HG03378 (cell line): ENCODE results near the gene VOPP1.
"Not testable (repeated sequence)": the region's sequence is repeated elsewhere in the genome, so short reads cannot be mapped to it uniquely, and the experiment has no call there.

Source experiments
- ATAC-seq: cut with Tn5 transposase; IDR thresholded peaks from one replicate; pipeline ENCODE4 v1.9.1; 2021; ENCODE audit warnings: mild to moderate bottlenecking, moderate library complexity; ENCODE audit not compliant: unreplicated experiment

VOPP1 gene

GRCh38 chr7:55582656-55583055, 10.4 kb upstream of the VOPP1 start:
- ATAC-seq: not testable (repeated sequence)

- ATAC-seq: no peak
These were observed 4.5 kb upstream of the VOPP1 start for GRCh38 chr7:55576753-55577152.

GRCh38 chr7:55575733-55576132, 3.4 kb upstream of the VOPP1 start:
- ATAC-seq: no peak

- no peak for ATAC-seq
These were observed 2.8 kb upstream of the VOPP1 start for GRCh38 chr7:55575098-55575497.

GRCh38 chr7:55574051-55574717, 1.9 kb upstream of the VOPP1 start:
- peak; percentile 19 for ATAC-seq

GRCh38 chr7:55573234-55573900, 1.1 kb upstream of the VOPP1 start:
- ATAC-seq: no peak

- ATAC-seq: no peak
These were observed 558 bp downstream of the VOPP1 start for GRCh38 chr7:55571511-55572377.

- no peak for ATAC-seq
These were observed 1.4 kb downstream of the VOPP1 start for GRCh38 chr7:55570939-55571338.

- peak; percentile 50 for ATAC-seq
These were observed 2.0 kb downstream of the VOPP1 start for GRCh38 chr7:55570218-55570873.

- ATAC-seq: peak; percentile 29
These were observed 2.5 kb downstream of the VOPP1 start for GRCh38 chr7:55569797-55570196.

GRCh38 chr7:55569269-55569663, 3.0 kb downstream of the VOPP1 start:
- ATAC-seq: no peak

- no peak for ATAC-seq
These were observed 3.6 kb downstream of the VOPP1 start for GRCh38 chr7:55568613-55569268.

- ATAC-seq: no peak
These were observed 4.7 kb downstream of the VOPP1 start for GRCh38 chr7:55567571-55567970.

GRCh38 chr7:55565681-55566080, 6.6 kb downstream of the VOPP1 start:
- ATAC-seq: no peak

GRCh38 chr7:55563596-55564325, 8.5 kb downstream of the VOPP1 start:
- ATAC-seq: no peak

- no peak for ATAC-seq
These were observed 10.6 kb downstream of the VOPP1 start for GRCh38 chr7:55561690-55562089.

- ATAC-seq: no peak
These were observed 13.1 kb downstream of the VOPP1 start for GRCh38 chr7:55558962-55559920.

GRCh38 chr7:55557666-55558188, 14.6 kb downstream of the VOPP1 start:
- peak; percentile 79 for ATAC-seq

GRCh38 chr7:55556492-55556891, 15.8 kb downstream of the VOPP1 start:
- no peak for ATAC-seq
